Glomerular visceral epithelial cell (primary cell): ENCODE data around the gene OR1L6.

ENCODE experiments used
- DNase-seq: peaks from one replicate; pipeline ENCODE4 v3.0.0-alpha.2; 2016; ENCODE audit errors: extremely low spot score

Gene OR1L6

GRCh38 chr9:122742003-122742402 is at the start of gene OR1L6:
OR1L6 (plus strand) TSS chr9:122742303; CDS start chr9:122749848, 7,545 bp downstream.
- DNase-seq: no peak

GRCh38 chr9:122695696-122696095 is 46.4 kb upstream of the OR1L6 start:
- DNase-seq: no peak

- DNase-seq: no peak
Measured at GRCh38 chr9:122718038-122718437, 24.1 kb upstream of the OR1L6 start.

DNA sequence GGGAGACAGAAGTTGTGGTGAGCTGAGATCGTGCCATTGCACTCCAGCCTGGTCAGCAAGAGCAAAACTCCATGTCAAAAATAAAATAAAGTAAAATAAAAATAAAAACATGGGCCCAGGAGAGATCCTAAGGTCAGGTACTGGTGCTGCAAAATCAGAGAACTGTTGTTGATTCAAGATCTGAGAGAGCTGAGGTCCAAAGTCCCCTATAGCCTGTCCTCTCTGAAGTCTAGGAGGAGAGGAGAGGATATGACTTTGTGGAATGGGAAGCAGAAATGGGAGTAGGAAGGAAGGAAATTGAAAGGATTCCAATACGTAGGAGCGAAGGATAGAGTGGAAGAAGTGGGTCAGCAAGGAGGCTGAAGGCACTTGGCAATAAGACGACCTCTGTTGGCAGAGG is 22.9 kb upstream of the OR1L6 start:
- DNase-seq: no peak

- no peak for DNase-seq
Measured at GRCh38 chr9:122723690-122724089, 18.4 kb upstream of the OR1L6 start, which contains the start of gene OR1L4. OR1L4 (plus strand) TSS chr9:122723990; CDS start chr9:122723990, 0 bp downstream.

DNA sequence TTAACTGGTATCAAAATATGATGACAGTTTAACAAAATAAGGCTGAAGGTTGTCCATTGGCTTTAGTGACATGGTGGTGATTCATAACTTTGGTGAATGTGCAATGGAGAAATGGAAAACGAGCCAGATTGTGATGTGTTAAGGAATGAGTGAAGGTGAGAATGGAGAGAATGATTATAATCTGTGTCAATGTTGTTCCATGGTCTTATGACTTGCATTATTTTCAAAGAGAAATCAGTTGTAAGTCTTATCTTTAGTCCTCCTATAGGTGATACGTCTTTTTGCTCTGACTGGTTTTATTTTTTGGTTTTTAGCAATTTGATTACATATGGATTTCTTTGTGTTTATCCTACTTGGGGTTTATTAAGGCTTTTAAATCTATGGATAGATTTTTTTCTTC is 12.7 kb downstream of the OR1L6 start:
- DNase-seq: no peak

- peak; percentile 34 for DNase-seq
Measured at GRCh38 chr9:122767817-122768216, 25.7 kb downstream of the OR1L6 start.

- DNase-seq: no peak
Measured at GRCh38 chr9:122777052-122777451, 34.9 kb downstream of the OR1L6 start.

GRCh38 chr9:122777935-122778627 is 36.0 kb downstream of the OR1L6 start:
- DNase-seq: peak; percentile 81

GRCh38 chr9:122779181-122779580 is 37.1 kb downstream of the OR1L6 start:
- no peak for DNase-seq

DNA sequence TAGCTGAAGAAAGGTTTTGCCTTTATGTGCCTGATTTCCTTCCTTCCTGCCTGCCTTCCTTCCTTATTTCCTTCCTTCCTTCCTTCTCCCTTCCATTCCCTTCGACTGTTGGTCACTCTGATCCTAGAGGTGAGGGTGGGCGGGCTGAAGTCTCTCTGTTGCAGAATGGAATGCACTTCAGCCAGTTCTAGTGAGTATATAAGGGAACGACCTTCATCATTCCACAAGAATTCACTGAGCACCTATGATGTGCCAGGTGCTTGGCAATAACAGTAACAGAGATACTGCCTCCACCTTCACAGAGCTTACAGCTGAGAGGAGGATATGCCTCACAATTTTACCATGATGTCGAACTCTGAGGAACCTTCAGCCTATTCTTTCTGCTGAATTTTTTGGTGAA is 37.9 kb downstream of the OR1L6 start:
- DNase-seq: no peak

DNA sequence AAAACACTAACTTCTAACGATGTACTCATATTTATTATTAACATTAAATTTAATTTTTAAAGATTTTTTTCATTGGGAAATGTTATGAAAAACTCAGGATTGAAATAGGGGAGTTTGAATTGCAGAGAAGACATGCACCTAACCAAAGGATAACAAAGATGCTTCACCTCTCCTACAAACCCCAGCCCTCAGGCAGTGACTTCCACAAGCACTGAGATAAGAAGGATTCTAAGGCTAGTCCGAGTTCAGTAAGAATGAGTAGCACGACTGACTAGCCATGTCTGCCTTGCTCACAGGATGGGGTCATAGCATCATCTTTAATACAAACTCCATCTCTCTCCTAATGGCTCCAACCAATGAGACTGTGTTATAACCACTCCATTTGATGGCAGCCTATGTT is 39.6 kb downstream of the OR1L6 start:
- no peak for DNase-seq

DNA sequence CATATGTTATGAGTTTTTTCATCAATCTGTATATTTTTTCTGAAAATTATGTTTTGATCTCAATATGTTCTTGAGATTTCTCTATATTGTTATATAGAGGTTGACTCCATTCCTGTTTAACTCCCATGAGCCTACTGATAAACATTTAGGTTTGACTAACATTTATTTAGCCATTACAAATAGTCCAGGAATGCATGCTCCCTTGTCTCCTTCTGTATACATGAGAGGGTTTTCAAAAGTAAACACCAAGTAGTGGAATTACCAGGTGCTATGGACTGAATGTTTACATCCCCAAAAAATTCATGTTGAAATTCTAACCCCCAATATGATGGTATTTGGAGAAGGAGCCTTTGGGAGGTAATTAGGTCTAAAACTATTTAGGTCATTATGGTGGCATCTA is 43.2 kb downstream of the OR1L6 start:
- DNase-seq: no peak

GRCh38 chr9:122786338-122786737 is 44.2 kb downstream of the OR1L6 start:
- DNase-seq: no peak

DNA sequence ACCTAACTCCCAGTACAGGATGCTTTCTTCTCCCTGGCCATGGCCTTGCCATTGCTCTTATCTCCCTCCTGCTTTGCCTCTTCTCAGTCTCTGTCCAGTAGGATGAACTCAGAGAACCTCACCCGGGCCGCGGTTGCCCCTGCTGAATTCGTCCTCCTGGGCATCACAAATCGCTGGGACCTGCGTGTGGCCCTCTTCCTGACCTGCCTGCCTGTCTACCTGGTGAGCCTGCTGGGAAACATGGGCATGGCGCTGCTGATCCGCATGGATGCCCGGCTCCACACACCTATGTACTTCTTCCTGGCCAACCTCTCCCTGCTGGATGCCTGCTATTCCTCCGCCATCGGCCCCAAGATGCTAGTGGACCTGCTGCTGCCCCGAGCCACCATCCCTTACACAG is 46.7 kb downstream of the OR1L6 start, which contains the start of gene OR5C1:
OR5C1 (plus strand) TSS at position 103 of the 400 bp plus-strand sequence; CDS start at position 103, 0 bp downstream.
- no peak for DNase-seq

- DNase-seq: no peak
Measured at GRCh38 chr9:122789256-122790046, 47.3 kb downstream of the OR1L6 start.

GRCh38 chr9:122791872-122792669 is 50.0 kb downstream of the OR1L6 start:
- no peak for DNase-seq

- DNase-seq: peak; percentile 40
Measured at GRCh38 chr9:122797316-122798063, 55.4 kb downstream of the OR1L6 start.
